GM12892 (cell line): ENCODE data around the gene GSTP1.
"Not testable (repeated sequence)": the region's sequence is repeated elsewhere in the genome, so short reads cannot be mapped to it uniquely, and the experiment has no call there.

Experiments
- POLR2A ChIP-seq: IDR thresholded peaks from 2 replicates; pipeline ENCODE4 v1.6.1; 2011; ENCODE audit warnings: low read depth, low read length, control low read depth
- POLR2AphosphoS5 ChIP-seq: IDR thresholded peaks from 2 replicates; pipeline ENCODE4 v1.6.1; 2011; ENCODE audit warnings: low read depth, low read length, control low read depth
- TAF1 ChIP-seq: IDR thresholded peaks from 2 replicates; pipeline ENCODE4 v1.6.1; 2011; ENCODE audit warnings: low read depth, mild to moderate bottlenecking, control low read depth, low read length, borderline replicate concordance

DNA sequence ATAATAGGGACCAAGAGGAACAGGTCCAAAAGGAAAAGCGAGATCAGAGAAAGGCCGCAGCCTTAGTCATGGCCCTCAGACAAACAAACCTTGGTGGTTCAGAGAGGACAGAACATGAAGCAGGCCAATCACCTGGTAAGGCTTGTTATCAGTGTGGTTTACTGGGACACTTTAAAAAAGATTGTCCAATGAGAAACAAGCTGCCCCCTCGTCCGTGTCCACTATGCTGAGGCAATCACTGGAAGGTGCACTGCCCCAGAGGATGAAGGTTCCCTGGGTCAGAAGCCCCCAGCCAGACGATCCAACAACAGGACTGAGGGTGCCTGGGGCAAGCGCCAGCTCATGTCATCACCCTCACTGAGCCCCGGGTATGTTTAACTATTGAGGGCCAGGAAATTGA is 39.3 kb downstream of the GSTP1 start:
- TF ChIP-seq POLR2AphosphoS5, POLR2A, TAF1: not testable (repeated sequence)
